Karpas-422 (cell line): ENCODE data around the gene SFRP2. TPM values are rescaled to one million over a fixed set of nuclear protein-coding genes. Genes with fewer than 3 reads are reported as not detected.

Experiments used
- DNase-seq: peaks from one replicate; pipeline ENCODE4 v3.0.0-alpha.2; 2015
- H2AFZ ChIP-seq: fragments of 200-600 bp; sonication (generic); 2 replicates; pipeline ENCODE4 v1.6.1; 2014; ENCODE audit warnings: antibody characterized with exemption, low read length, mixed read lengths
- H3K27ac ChIP-seq: fragments of 200-600 bp; sonication (generic); 2 replicates; pipeline ENCODE4 v1.5.1; 2014; ENCODE audit warnings: mild to moderate bottlenecking, low read length, moderate library complexity
- H3K27me3 ChIP-seq: fragments of 200-600 bp; sonication (generic); 2 replicates; pipeline ENCODE4 v1.6.1; 2014; ENCODE audit warnings: low read length, mixed read lengths
- H3K36me3 ChIP-seq: fragments of 200-600 bp; sonication (generic); 2 replicates; pipeline ENCODE4 v1.6.1; 2014; ENCODE audit warnings: low read length, mixed read lengths; ENCODE audit not compliant: insufficient read depth
- H3K4me1 ChIP-seq: fragments of 200-600 bp; sonication (generic); 2 replicates; pipeline ENCODE4 v1.6.1; 2014; ENCODE audit warnings: mild to moderate bottlenecking, low read length, mixed read lengths
- H3K4me2 ChIP-seq: fragments of 200-600 bp; sonication (generic); 2 replicates; pipeline ENCODE4 v1.6.1; 2014; ENCODE audit warnings: low read length, low read depth, mild to moderate bottlenecking; ENCODE audit not compliant: poor library complexity, severe bottlenecking
- H3K4me3 ChIP-seq: fragments of 200-600 bp; sonication (generic); 2 replicates; pipeline ENCODE4 v1.5.1; 2014; ENCODE audit warnings: mild to moderate bottlenecking, antibody characterized with exemption, low read length, mixed read lengths
- H3K79me2 ChIP-seq: fragments of 200-600 bp; sonication (generic); 2 replicates; pipeline ENCODE4 v1.6.1; 2014; ENCODE audit warnings: mild to moderate bottlenecking, low read length, mixed read lengths
- H3K9ac ChIP-seq: fragments of 200-600 bp; sonication (generic); 2 replicates; pipeline ENCODE4 v1.6.0; 2014; ENCODE audit warnings: low read length
- H3K9me2 ChIP-seq: fragments of 200-600 bp; sonication (generic), shearing (Covaris generic); replicated peaks from 2 replicates; pipeline ENCODE4 v1.6.0; 2014; ENCODE audit warnings: mild to moderate bottlenecking, low read length, moderate library complexity; ENCODE audit not compliant: insufficient read depth
- H3K9me3 ChIP-seq: fragments of 300-700, 200-600 bp; sonication (generic); 2 replicates; pipeline ENCODE4 v1.6.1; 2014; ENCODE audit warnings: low read length, mixed read lengths
- H4K20me1 ChIP-seq: fragments of 200-600 bp; sonication (generic); 2 replicates; pipeline ENCODE4 v1.6.1; 2014; ENCODE audit warnings: mild to moderate bottlenecking, antibody characterized with exemption, low read length, low read depth; ENCODE audit not compliant: insufficient read depth
- total RNA-seq: library from RNA; depleted of rRNA; stranded (reverse); fragments of >200 nt; shearing (Covaris generic); gene quantifications from 2 replicates; pipeline ENCODE4 v1.2.3, GENCODE V29; 2014; ENCODE audit warnings: low replicate concordance

SFRP2 gene
- total RNA-seq, 1 experiment from 2014 or later: not detected

- no peak overlapping the region for H2AFZ ChIP-seq
- no peak overlapping the region for H3K9ac ChIP-seq
- H3K4me1 ChIP-seq: no peaks in the 10 kb centered on the region
- no peak overlapping the region for H3K4me2 ChIP-seq
- H3K36me3 ChIP-seq: no peaks in the 10 kb centered on the region
- no peaks in the 10 kb centered on the region for H3K27me3 ChIP-seq
- no peaks in the 10 kb centered on the region for H3K79me2 ChIP-seq
- no peaks in the 10 kb centered on the region for H3K9me3 ChIP-seq
- H3K4me3 ChIP-seq: no peak overlapping the region
- no peaks in the 10 kb centered on the region for H3K9me2 ChIP-seq
- DNase-seq: no peak
- no peak overlapping the region for H3K27ac ChIP-seq
- no peaks in the 10 kb centered on the region for H4K20me1 ChIP-seq
Measured at GRCh38 chr4:153777421-153777820, 11.5 kb downstream of the SFRP2 start.

DNA sequence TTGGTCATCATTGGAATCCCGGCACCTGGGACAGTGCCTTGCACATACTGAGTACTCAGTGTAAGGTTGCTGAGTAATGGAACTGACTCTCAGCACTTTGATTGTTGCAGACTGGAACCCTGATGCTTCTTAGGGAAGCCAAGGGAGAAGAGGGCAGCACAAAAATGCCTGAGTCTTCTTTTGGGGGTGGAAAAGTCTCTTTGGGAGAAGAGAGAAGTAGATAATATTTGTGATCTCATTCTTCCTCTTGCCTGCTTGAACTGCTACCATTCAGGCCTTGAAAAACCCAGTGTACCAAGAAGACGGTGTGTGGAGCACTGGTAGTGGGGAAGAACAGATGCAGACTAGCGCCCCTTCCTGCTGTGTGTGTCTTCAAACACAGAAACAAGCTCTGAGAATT lies 12.3 kb downstream of the SFRP2 start:
- DNase-seq: no peak
- Histone ChIP-seq H3K9me2 (no peaks in the 10 kb centered on the region), H3K79me2 (no peaks in the 10 kb centered on the region), H3K4me3 (no peak overlapping the region), H3K9me3 (no peaks in the 10 kb centered on the region), H3K4me1 (no peaks in the 10 kb centered on the region), H3K36me3 (no peaks in the 10 kb centered on the region), H3K27me3 (no peaks in the 10 kb centered on the region), H3K27ac (no peak overlapping the region), H4K20me1 (no peaks in the 10 kb centered on the region), H3K4me2 (no peak overlapping the region), H3K9ac (no peak overlapping the region), H2AFZ (no peak overlapping the region)

- Histone ChIP-seq H3K4me2 (no peak overlapping the region), H3K4me3 (no peak overlapping the region), H3K27me3 (no peaks in the 10 kb centered on the region), H3K9me3 (no peaks in the 10 kb centered on the region), H4K20me1 (no peaks in the 10 kb centered on the region), H3K27ac (no peak overlapping the region), H3K9ac (no peak overlapping the region), H3K36me3 (no peaks in the 10 kb centered on the region), H3K4me1 (no peaks in the 10 kb centered on the region), H3K9me2 (no peaks in the 10 kb centered on the region), H2AFZ (no peak overlapping the region), H3K79me2 (no peaks in the 10 kb centered on the region)
- peak; percentile 60 for DNase-seq
Measured at GRCh38 chr4:153773236-153773690, 15.6 kb downstream of the SFRP2 start.

DNA sequence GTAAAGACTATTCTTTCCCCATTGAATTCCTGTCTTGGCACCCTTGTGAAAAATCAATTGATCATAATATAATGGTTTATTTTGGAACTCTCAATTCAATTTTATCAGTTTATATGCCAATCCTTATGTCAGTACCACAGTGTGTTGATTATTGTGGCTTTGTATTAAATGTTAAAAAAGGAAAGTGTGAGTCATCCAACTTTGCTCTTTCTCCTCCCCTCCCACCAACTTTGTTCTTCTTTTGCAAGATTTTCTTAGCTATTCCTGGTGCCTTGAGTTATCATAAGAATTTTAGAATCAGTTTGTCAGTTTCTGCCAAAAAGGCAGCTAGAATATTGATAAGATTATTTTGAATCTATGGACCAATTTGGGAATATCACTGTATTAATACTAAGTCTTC lies 17.8 kb downstream of the SFRP2 start:
- H3K9ac ChIP-seq: no peak overlapping the region
- H3K79me2 ChIP-seq: no peaks in the 10 kb centered on the region
- no peak overlapping the region for H3K4me2 ChIP-seq
- H3K4me1 ChIP-seq: no peaks in the 10 kb centered on the region
- H3K27me3 ChIP-seq: no peaks in the 10 kb centered on the region; the same call in 1 of the 2 replicates
- no peaks in the 10 kb centered on the region for H4K20me1 ChIP-seq
- H3K27ac ChIP-seq: no peak overlapping the region
- no peaks in the 10 kb centered on the region for H3K9me3 ChIP-seq
- H3K36me3 ChIP-seq: no peaks in the 10 kb centered on the region
- no peak overlapping the region for H2AFZ ChIP-seq
- no peaks in the 10 kb centered on the region for H3K9me2 ChIP-seq
- no peak for DNase-seq
- no peak overlapping the region for H3K4me3 ChIP-seq

DNA sequence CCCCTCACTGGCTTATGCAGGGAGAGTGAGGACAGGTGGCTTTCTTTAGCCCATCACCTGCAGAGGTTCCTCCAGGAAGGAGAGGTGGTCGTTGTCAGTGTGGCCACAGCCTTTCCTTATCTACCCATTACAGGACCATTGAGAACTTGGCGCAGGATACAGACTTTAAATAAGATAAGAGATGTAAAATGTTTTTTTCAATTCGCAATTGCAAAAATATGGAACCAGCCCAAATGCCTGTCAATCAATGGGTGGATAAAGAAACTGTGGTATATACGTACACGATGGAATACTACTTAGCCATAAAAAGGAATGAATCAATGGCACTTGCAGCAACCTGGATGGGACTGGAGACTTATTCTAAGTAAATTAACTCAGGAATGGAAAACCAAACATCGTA lies 22.1 kb downstream of the SFRP2 start:
- Histone ChIP-seq H4K20me1 (no peaks in the 10 kb centered on the region), H3K4me2 (no peak overlapping the region), H3K4me3 (no peak overlapping the region), H3K27me3 (no peaks in the 10 kb centered on the region; the same call in 1 of the 2 replicates), H3K27ac (no peak overlapping the region), H3K4me1 (peaks cover 11% of the 10 kb centered on the region), H3K36me3 (no peaks in the 10 kb centered on the region), H3K9ac (no peak overlapping the region), H3K9me2 (no peaks in the 10 kb centered on the region), H3K79me2 (no peaks in the 10 kb centered on the region), H3K9me3 (no peaks in the 10 kb centered on the region), H2AFZ (no peak overlapping the region)
- no peak for DNase-seq

- DNase-seq: no peak
- Histone ChIP-seq H3K27ac (no peak overlapping the region), H4K20me1 (no peaks in the 10 kb centered on the region), H3K9ac (no peak overlapping the region), H3K9me3 (no peaks in the 10 kb centered on the region), H3K36me3 (no peaks in the 10 kb centered on the region), H3K4me2 (no peak overlapping the region), H2AFZ (no peak overlapping the region), H3K4me3 (no peak overlapping the region), H3K27me3 (no peaks in the 10 kb centered on the region; the same call in 1 of the 2 replicates), H3K4me1 (peaks cover 11% of the 10 kb centered on the region), H3K79me2 (no peaks in the 10 kb centered on the region), H3K9me2 (no peaks in the 10 kb centered on the region)
Measured at GRCh38 chr4:153765894-153766293, 23.0 kb downstream of the SFRP2 start.

GRCh38 chr4:153764601-153765368 lies 24.1 kb downstream of the SFRP2 start:
- H3K9ac ChIP-seq: no peak overlapping the region
- no peak overlapping the region for H2AFZ ChIP-seq
- peak; percentile 49 for DNase-seq
- H4K20me1 ChIP-seq: no peaks in the 10 kb centered on the region
- no peak overlapping the region for H3K4me2 ChIP-seq
- H3K9me3 ChIP-seq: no peaks in the 10 kb centered on the region
- H3K27ac ChIP-seq: no peak overlapping the region
- no peak overlapping the region for H3K4me3 ChIP-seq
- no peaks in the 10 kb centered on the region for H3K36me3 ChIP-seq
- H3K79me2 ChIP-seq: no peaks in the 10 kb centered on the region
- no peaks in the 10 kb centered on the region for H3K9me2 ChIP-seq
- peaks cover 11% of the 10 kb centered on the region for H3K4me1 ChIP-seq
- no peaks in the 10 kb centered on the region; the same call in 1 of the 2 replicates for H3K27me3 ChIP-seq

- no peak overlapping the region for H3K27ac ChIP-seq
- no peaks in the 10 kb centered on the region; the same call in 1 of the 2 replicates for H3K27me3 ChIP-seq
- H3K9me3 ChIP-seq: no peaks in the 10 kb centered on the region
- peak; percentile 66 for DNase-seq
- H3K9me2 ChIP-seq: no peaks in the 10 kb centered on the region
- H2AFZ ChIP-seq: no peak overlapping the region
- no peak overlapping the region for H3K4me3 ChIP-seq
- no peaks in the 10 kb centered on the region for H3K79me2 ChIP-seq
- no peaks in the 10 kb centered on the region for H4K20me1 ChIP-seq
- no peak overlapping the region for H3K4me2 ChIP-seq
- H3K4me1 ChIP-seq: peaks cover 11% of the 10 kb centered on the region
- H3K9ac ChIP-seq: no peak overlapping the region
- H3K36me3 ChIP-seq: no peaks in the 10 kb centered on the region
Measured at GRCh38 chr4:153763404-153763803, 25.5 kb downstream of the SFRP2 start.
